Bronchial epithelial cell (primary cell): ENCODE results near the gene PPARD. TPM values are rescaled to one million over a fixed set of nuclear protein-coding genes. Genes with fewer than 3 reads are reported as not detected.
"Not testable (repeated sequence)": the region's sequence is repeated elsewhere in the genome, so short reads cannot be mapped to it uniquely, and the experiment has no call there.

Source experiments
- DNase-seq: peaks from one replicate; pipeline ENCODE4 v3.0.0-alpha.2; 2010; ENCODE audit warnings: low read depth
- FAIRE-seq: peaks from 2 replicates; lab custom pipeline; 2011; peaks lifted over from hg19 to GRCh38; lab: Jason Lieb, UNC
- H3K27me3 ChIP-seq: 2 replicates; pipeline ENCODE4 v1.5.1; 2011; ENCODE audit warnings: low read length; ENCODE audit not compliant: control insufficient read depth, insufficient read depth
- H3K36me3 ChIP-seq: 2 replicates; pipeline ENCODE4 v1.5.1; 2011; ENCODE audit warnings: low read length; ENCODE audit not compliant: control insufficient read depth, insufficient read depth
- H3K4me3 ChIP-seq: 2 replicates; pipeline ENCODE4 v1.5.1; 2011; ENCODE audit warnings: mild to moderate bottlenecking, low read depth, low read length, control low read depth
- total RNA-seq: library from RNA; depleted of rRNA; stranded (reverse); fragments of >200 nt; gene quantifications from 2 replicates; pipeline ENCODE4 v1.2.1, GENCODE V29; 2014
- TF ChIP-seq, protein P1 (sequence below): IDR thresholded peaks from 2 replicates; pipeline ENCODE4 v1.5.1; 2011; ENCODE audit warnings: mild to moderate bottlenecking, moderate library complexity, low read length, control low read depth, inconsistent platforms; ENCODE audit not compliant: insufficient read depth, severe bottlenecking

The PPARD gene
- total RNA-seq, 1 donor from 2014 or later, result 10.3 TPM

DNA sequence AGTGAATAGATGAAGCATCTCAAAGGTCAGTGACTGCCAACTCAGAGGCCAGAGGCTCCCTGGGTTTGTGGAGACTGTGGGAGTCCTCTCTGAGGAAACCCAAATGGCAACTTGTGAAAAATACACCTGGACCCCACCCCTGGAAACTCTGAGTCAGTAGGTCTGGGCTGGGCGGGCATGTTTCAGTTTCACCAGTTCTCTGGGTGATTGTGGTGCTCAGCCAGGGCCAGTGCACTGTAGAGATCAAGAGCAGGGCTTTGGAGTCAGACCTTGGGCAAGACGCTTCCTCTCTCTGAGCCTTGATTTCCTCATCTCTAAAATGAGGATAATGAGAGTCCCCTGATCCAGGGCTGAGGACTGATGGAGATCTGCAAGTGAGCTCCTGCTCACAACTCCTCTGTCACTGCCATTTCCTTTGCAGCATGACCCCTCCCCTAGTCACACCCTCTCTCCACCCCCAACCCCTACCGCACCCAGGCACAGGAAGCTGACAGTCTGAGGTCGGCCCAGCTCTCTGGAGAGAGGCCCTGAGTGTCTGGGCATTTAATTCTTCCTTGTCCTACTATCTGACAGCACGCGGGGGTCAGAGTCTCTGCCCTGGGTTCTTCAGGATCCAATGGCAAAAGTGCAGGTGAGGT, 39.6 kb upstream of the PPARD start:
- Histone ChIP-seq H3K36me3 (no peaks in the 10 kb centered on the region), H3K4me3 (no peak overlapping the region), H3K27me3 (no peaks in the 10 kb centered on the region)
- TF ChIP-seq, protein P1, sequence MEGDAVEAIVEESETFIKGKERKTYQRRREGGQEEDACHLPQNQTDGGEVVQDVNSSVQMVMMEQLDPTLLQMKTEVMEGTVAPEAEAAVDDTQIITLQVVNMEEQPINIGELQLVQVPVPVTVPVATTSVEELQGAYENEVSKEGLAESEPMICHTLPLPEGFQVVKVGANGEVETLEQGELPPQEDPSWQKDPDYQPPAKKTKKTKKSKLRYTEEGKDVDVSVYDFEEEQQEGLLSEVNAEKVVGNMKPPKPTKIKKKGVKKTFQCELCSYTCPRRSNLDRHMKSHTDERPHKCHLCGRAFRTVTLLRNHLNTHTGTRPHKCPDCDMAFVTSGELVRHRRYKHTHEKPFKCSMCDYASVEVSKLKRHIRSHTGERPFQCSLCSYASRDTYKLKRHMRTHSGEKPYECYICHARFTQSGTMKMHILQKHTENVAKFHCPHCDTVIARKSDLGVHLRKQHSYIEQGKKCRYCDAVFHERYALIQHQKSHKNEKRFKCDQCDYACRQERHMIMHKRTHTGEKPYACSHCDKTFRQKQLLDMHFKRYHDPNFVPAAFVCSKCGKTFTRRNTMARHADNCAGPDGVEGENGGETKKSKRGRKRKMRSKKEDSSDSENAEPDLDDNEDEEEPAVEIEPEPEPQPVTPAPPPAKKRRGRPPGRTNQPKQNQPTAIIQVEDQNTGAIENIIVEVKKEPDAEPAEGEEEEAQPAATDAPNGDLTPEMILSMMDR, result no peak
- DNase-seq, result peak; percentile 91
- FAIRE-seq, result no peak

DNA sequence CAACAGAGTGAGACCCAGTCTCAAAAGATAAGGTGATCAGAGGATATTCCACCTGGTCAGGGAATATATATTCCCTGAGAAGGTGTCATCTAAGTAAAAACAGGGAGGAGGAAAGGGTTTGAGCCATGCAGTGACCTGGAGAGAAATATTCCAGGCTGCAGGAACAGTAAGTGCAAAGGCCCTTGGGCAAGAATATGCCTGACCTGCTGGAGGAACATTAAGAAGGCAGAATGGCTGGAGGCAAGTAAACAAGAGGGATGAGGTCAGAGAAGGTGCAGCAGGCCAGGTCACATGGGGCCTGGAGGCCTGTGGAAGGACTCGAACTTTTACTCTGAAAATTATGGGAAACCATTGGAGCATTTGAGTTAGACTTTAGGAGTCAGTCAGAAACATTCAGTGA, 38.1 kb upstream of the PPARD start:
- no peak for DNase-seq
- peaks cover 2% of the 10 kb centered on the region for H3K36me3 ChIP-seq
- no peaks in the 10 kb centered on the region for H3K27me3 ChIP-seq
- TF ChIP-seq, protein P1, result no peak
- H3K4me3 ChIP-seq, result no peak overlapping the region
- no peak for FAIRE-seq

DNA sequence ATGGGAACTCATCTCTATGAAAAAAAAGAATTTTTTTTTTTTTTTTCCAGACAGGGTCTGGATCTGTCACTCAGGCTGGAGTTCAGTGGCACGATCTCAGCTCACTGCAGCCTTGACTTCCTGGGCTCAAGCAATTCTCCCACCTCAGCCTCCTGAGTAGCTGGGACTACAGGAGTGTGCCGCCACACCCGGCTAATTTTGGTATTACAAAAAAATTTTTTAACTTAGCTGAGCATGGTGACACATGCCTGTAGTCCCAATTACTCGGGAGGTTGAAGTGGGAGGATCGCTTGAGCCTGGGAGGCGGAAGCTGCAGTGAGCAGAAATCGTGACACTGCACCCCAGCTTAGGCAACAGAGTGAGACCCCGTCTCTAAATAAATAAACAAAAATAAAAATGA, 37.2 kb upstream of the PPARD start:
- TF ChIP-seq, protein P1, result no peak
- H3K27me3 ChIP-seq, result no peaks in the 10 kb centered on the region
- H3K36me3 ChIP-seq, result peaks cover 3% of the 10 kb centered on the region
- FAIRE-seq (no peak), DNase-seq (no peak)
- H3K4me3 ChIP-seq, result no peak overlapping the region

DNA sequence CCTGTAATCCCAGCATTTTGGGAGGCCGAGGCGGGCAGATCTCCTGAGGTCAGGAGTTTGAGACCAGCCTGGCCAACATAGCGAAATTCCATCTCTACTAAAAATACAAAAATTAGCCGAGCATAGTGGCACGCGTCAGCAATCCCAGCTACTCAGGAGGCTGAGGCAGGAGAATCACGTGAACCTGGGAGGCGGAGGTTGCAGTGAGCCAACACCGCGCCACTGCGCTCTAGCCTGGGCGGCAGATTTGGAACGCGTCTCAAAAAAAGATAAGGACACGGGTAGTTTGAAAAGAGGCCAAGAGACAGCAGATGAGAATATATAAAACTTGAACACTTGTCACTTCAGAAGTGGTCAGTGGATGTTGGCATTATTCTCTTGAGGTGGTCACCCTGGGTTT, 35.2 kb upstream of the PPARD start:
- not testable (repeated sequence) for H3K27me3 ChIP-seq, DNase-seq, H3K4me3 ChIP-seq, FAIRE-seq
- H3K36me3 ChIP-seq, result peaks cover 11% of the 10 kb centered on the region

DNA sequence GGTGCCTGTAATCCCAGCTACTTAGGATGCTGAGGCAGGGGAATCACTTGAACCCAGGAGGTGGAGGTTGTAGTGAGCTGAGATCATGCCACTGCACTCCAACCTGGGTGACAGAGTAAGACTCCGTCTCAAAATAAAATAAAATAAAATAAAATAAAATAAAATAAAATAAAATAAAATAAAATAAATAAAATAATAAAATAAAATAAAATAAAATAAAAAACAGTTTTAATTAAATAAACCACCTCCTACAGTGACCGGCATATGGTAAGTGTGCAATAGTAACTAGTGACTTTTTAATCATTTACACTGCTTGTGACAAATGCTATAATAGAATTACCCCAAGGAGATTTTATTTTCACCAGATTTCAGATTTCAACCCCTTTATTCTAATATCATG, 33.8 kb upstream of the PPARD start:
- not testable (repeated sequence) for H3K27me3 ChIP-seq, DNase-seq, FAIRE-seq, H3K4me3 ChIP-seq
- peaks cover 16% of the 10 kb centered on the region for H3K36me3 ChIP-seq

DNA sequence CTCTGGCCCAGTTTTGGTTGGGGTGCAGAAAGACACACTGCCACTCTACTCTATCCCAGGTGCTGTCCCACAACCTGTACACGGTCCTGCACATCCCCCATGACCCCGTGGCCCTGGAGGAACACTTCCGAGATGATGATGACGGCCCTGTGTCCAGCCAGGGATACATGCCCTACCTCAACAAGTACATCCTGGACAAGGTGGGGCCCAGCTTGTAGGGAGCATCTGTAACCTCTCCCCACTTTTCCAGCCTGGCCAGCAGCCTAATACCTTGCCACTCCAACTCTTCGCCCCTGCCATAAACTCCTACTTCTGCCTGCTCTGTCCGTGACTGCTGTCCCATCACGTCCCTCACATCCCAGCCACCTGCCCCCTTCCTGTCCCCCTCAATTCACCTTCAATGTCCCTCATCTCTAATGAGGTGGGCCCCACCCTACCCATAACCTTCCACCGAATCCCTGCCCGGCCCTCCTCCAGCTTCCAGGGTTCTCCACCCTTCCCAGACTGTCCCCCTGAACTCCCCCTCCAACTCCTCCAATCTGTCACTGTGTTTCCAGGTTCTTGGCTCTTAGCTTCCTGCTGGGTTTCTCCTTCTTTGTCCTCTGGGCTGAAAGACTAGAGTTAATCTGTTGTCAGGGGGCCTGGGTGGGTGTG, 32.6 kb upstream of the PPARD start:
- DNase-seq (no peak), FAIRE-seq (no peak)
- Histone ChIP-seq H3K4me3 (no peak overlapping the region), H3K27me3 (no peaks in the 10 kb centered on the region), H3K36me3 (peaks cover 16% of the 10 kb centered on the region)
- TF ChIP-seq, protein P1, result no peak
